GM23338 (cell line): ENCODE data around the gene GLMP. TPM values are rescaled to one million over a fixed set of nuclear protein-coding genes. Genes with fewer than 3 reads are reported as not detected.

Experiments
- ATAC-seq: fragments of 200-7000 bp; cut with Tn5 transposase; 3 replicates; pipeline ENCODE4 v1.9.1; 2020
- DNase-seq: peaks from one replicate; pipeline ENCODE4 v3.0.0-alpha.2; 2015; ENCODE audit warnings: low spot score
- H2AFZ ChIP-seq: fragments of 200-600 bp; sonication (generic); 2 replicates; pipeline ENCODE4 v1.8.0; 2016; ENCODE audit warnings: antibody characterized with exemption, mild to moderate bottlenecking, moderate library complexity
- H3F3A ChIP-seq: fragments of 200-600 bp; sonication (generic); replicated peaks from 2 replicates; pipeline ENCODE4 v1.8.0; 2017; ENCODE audit warnings: antibody characterized with exemption, mixed run types, low read depth
- H3K27ac ChIP-seq: fragments of 200-600 bp; sonication (generic); 2 replicates; pipeline ENCODE4 v1.6.1; 2016; ENCODE audit warnings: low read depth
- H3K27me3 ChIP-seq: fragments of 200-600 bp; sonication (generic); 2 replicates; pipeline ENCODE4 v1.8.0; 2016; ENCODE audit warnings: mild to moderate bottlenecking, mixed run types, moderate library complexity; ENCODE audit not compliant: insufficient read depth
- H3K36me3 ChIP-seq: fragments of 200-600 bp; sonication (generic); 2 replicates; pipeline ENCODE4 v1.8.0; 2016; ENCODE audit warnings: mild to moderate bottlenecking; ENCODE audit not compliant: insufficient read depth
- H3K4me1 ChIP-seq: fragments of 200-600 bp; sonication (generic); 2 replicates; pipeline ENCODE4 v1.8.0; 2016; ENCODE audit warnings: mild to moderate bottlenecking, moderate library complexity; ENCODE audit not compliant: insufficient read depth
- H3K4me2 ChIP-seq: fragments of 200-600 bp; sonication (generic); 2 replicates; pipeline ENCODE4 v1.7.1; 2017; ENCODE audit warnings: mixed run types
- H3K4me3 ChIP-seq: fragments of 200-600 bp; sonication (generic); 2 replicates; pipeline ENCODE4 v1.6.1; 2016; ENCODE audit warnings: mixed run types
- H3K79me2 ChIP-seq: fragments of 200-600 bp; sonication (generic); replicated peaks from 2 replicates; pipeline ENCODE4 v1.8.0; 2017; ENCODE audit warnings: mild to moderate bottlenecking; ENCODE audit not compliant: insufficient read depth
- H3K9me2 ChIP-seq: fragments of 200-600 bp; sonication (generic); 2 replicates; pipeline ENCODE4 v1.8.0; 2017; ENCODE audit not compliant: insufficient read depth
- H4K20me1 ChIP-seq: fragments of 200-600 bp; sonication (generic); replicated peaks from 2 replicates; pipeline ENCODE4 v1.8.0; 2017; ENCODE audit warnings: mild to moderate bottlenecking; ENCODE audit not compliant: insufficient read depth
- H3K27ac Mint-ChIP-seq: 2 replicates; pipeline ENCODE4 v1.8.0; 2020; ENCODE audit warnings: inconsistent platforms, mild to moderate bottlenecking, moderate library complexity, mixed read lengths
- H3K27me3 Mint-ChIP-seq: 3 replicates; pipeline ENCODE4 v1.8.0; 2022; ENCODE audit warnings: low read depth, mild to moderate bottlenecking, moderate library complexity, mixed read lengths, inconsistent platforms; ENCODE audit not compliant: insufficient read depth, poor library complexity
- H3K36me3 Mint-ChIP-seq: 3 replicates; pipeline ENCODE4 v1.8.0; 2021; ENCODE audit warnings: low read depth, mild to moderate bottlenecking, inconsistent platforms, moderate library complexity, mixed read lengths
- H3K4me1 Mint-ChIP-seq: 3 replicates; pipeline ENCODE4 v1.8.0; 2020; ENCODE audit warnings: mild to moderate bottlenecking, inconsistent platforms, mixed read lengths
- H3K4me3 Mint-ChIP-seq: 3 replicates; pipeline ENCODE4 v1.8.0; 2021; ENCODE audit warnings: moderate library complexity, mild to moderate bottlenecking, inconsistent platforms, mixed read lengths
- H3K9me3 Mint-ChIP-seq: 3 replicates; pipeline ENCODE4 v1.8.0; 2020; ENCODE audit warnings: moderate library complexity, mild to moderate bottlenecking, inconsistent platforms, mixed read lengths
- CREB1 ChIP-seq: fragments of 250-450 bp; sonication (Bioruptor Pico); IDR thresholded peaks from 2 replicates; pipeline ENCODE4 v1.5.0; 2020; ENCODE audit warnings: low read depth, mild to moderate bottlenecking, moderate library complexity
- EZH2 ChIP-seq: fragments of 200-600 bp; sonication (generic); IDR thresholded peaks from one replicate; pipeline ENCODE4 v1.8.0; 2017; ENCODE audit warnings: antibody characterized with exemption, mild to moderate bottlenecking, low read depth; ENCODE audit not compliant: unreplicated experiment
- EZH2phosphoT487 ChIP-seq: fragments of 200-600 bp; sonication (generic); IDR thresholded peaks from one replicate; pipeline ENCODE4 v1.8.1; 2018; ENCODE audit warnings: antibody characterized with exemption; ENCODE audit not compliant: unreplicated experiment
- JUNB ChIP-seq: IDR thresholded peaks from one replicate; pipeline ENCODE4 v1.6.1; 2016; ENCODE audit warnings: antibody characterized with exemption; ENCODE audit not compliant: unreplicated experiment
- POLR2AphosphoS5 ChIP-seq: IDR thresholded peaks from 2 replicates; pipeline ENCODE4 v1.6.1; 2016; ENCODE audit warnings: antibody characterized with exemption, low read depth
- STAT1 ChIP-seq: IDR thresholded peaks from one replicate; pipeline ENCODE4 v1.6.1; 2016; ENCODE audit warnings: antibody characterized with exemption; ENCODE audit not compliant: unreplicated experiment
- ZNF114 ChIP-seq: fragments of 250-450 bp; sonication (Bioruptor Pico); IDR thresholded peaks from 2 replicates; pipeline ENCODE4 v1.5.0; 2020; ENCODE audit warnings: mild to moderate bottlenecking, moderate library complexity
- ZNF331 ChIP-seq: fragments of 250-450 bp; sonication (Bioruptor Pico); IDR thresholded peaks from 2 replicates; pipeline ENCODE4 v1.5.0; 2020; ENCODE audit warnings: low read depth, mild to moderate bottlenecking, moderate library complexity
- polyA plus RNA-seq: library from polyadenylated mRNA; unstranded; fragments of >200 nt; fragmentation: Nextera tagmentation; extraction: Ambion mirVana; gene quantifications from 2 replicates; pipeline ENCODE4 v1.2.1, GENCODE V29; 2016
- total RNA-seq: library from RNA; depleted of rRNA; stranded (reverse); fragments of >200 nt; shearing (Covaris generic); gene quantifications from 2 replicates; pipeline ENCODE4 v1.2.3, GENCODE V29; 2014
- TF ChIP-seq, protein P1 (sequence below): IDR thresholded peaks from one replicate; pipeline ENCODE4 v1.6.1; 2018; ENCODE audit warnings: antibody characterized with exemption; ENCODE audit not compliant: unreplicated experiment
- TF ChIP-seq, protein P2 (sequence below), 2 experiments: fragments of 200-600 bp in 1 of 2; sonication (generic) in 1 of 2; conservative IDR thresholded peaks; 2 replicates each; pipeline versions ENCODE4 v1.5.1 to v1.6.1; 2016 to 2017; ENCODE audit warnings: antibody characterized with exemption in 2 of 2, low read depth in 2 of 2, mild to moderate bottlenecking in 2 of 2, moderate library complexity in 1 of 2
- TF ChIP-seq, protein P3 (sequence below): IDR thresholded peaks from 2 replicates; pipeline ENCODE4 v1.6.1; 2016; ENCODE audit warnings: antibody characterized with exemption
- TF ChIP-seq, protein P4 (sequence below): fragments of 250-450 bp; sonication (Bioruptor Pico); IDR thresholded peaks from 2 replicates; pipeline ENCODE4 v1.5.0; 2020; ENCODE audit warnings: mild to moderate bottlenecking, moderate library complexity

GLMP gene
- total and polyA plus RNA-seq, 2 experiments from 2014 or later = 33.6 to 41.9 TPM

DNA sequence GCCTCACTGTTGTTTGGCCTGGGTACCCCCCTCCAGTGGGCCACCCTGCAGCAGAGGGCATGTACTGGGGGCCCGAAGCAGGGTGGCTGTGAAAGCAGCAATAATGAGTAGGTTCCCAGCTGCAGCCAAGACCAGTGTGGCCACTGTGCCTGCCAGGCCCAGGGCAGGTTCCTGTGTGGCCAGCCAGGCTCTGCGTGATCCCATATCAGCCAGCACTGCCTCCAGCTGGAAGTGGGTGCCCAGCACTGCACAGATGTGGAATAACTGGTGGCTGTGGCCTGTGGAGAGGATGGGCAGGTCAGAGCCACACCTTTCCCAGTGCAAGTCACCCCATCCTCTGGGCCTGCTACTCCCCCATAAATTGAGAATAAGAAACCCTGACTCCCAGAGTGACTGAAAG lies 51.4 kb downstream of the GLMP start (continued):
- TF ChIP-seq, protein P1, sequence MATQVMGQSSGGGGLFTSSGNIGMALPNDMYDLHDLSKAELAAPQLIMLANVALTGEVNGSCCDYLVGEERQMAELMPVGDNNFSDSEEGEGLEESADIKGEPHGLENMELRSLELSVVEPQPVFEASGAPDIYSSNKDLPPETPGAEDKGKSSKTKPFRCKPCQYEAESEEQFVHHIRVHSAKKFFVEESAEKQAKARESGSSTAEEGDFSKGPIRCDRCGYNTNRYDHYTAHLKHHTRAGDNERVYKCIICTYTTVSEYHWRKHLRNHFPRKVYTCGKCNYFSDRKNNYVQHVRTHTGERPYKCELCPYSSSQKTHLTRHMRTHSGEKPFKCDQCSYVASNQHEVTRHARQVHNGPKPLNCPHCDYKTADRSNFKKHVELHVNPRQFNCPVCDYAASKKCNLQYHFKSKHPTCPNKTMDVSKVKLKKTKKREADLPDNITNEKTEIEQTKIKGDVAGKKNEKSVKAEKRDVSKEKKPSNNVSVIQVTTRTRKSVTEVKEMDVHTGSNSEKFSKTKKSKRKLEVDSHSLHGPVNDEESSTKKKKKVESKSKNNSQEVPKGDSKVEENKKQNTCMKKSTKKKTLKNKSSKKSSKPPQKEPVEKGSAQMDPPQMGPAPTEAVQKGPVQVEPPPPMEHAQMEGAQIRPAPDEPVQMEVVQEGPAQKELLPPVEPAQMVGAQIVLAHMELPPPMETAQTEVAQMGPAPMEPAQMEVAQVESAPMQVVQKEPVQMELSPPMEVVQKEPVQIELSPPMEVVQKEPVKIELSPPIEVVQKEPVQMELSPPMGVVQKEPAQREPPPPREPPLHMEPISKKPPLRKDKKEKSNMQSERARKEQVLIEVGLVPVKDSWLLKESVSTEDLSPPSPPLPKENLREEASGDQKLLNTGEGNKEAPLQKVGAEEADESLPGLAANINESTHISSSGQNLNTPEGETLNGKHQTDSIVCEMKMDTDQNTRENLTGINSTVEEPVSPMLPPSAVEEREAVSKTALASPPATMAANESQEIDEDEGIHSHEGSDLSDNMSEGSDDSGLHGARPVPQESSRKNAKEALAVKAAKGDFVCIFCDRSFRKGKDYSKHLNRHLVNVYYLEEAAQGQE = no peak
- TF ChIP-seq, protein P2, sequence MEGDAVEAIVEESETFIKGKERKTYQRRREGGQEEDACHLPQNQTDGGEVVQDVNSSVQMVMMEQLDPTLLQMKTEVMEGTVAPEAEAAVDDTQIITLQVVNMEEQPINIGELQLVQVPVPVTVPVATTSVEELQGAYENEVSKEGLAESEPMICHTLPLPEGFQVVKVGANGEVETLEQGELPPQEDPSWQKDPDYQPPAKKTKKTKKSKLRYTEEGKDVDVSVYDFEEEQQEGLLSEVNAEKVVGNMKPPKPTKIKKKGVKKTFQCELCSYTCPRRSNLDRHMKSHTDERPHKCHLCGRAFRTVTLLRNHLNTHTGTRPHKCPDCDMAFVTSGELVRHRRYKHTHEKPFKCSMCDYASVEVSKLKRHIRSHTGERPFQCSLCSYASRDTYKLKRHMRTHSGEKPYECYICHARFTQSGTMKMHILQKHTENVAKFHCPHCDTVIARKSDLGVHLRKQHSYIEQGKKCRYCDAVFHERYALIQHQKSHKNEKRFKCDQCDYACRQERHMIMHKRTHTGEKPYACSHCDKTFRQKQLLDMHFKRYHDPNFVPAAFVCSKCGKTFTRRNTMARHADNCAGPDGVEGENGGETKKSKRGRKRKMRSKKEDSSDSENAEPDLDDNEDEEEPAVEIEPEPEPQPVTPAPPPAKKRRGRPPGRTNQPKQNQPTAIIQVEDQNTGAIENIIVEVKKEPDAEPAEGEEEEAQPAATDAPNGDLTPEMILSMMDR (conservative IDR thresholded peaks at IDR 0.05; ENCODE audit: low read depth in 2 of 2) = no peak
- TF ChIP-seq ZNF331 (CRISPR knock-in tag) (no peak), CREB1 (CRISPR knock-in tag) (no peak), EZH2 (no peak)

DNA sequence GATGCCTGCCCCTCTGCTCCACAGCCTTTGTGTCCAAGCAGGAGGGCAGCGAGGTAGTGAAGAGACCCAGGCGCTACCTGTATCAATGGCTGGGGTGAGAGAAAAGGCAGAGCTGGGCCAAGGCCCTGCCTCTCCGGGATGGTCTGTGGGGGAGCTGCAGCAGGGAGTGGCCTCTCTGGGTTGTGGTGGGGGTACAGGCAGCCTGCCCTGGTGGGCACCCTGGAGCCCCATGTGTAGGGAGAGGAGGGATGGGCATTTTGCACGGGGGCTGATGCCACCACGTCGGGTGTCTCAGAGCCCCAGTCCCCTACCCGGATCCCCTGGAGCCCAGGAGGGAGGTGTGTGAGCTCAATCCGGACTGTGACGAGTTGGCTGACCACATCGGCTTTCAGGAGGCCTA lies 52.7 kb downstream of the GLMP start:
- no peak overlapping the region for H3K4me2 ChIP-seq
- no peaks in the 10 kb centered on the region for H3K36me3 ChIP-seq
- H2AFZ ChIP-seq = no peak overlapping the region
- H3K79me2 ChIP-seq = no peaks in the 10 kb centered on the region
- peaks cover 22% of the 10 kb centered on the region for H3K4me1 ChIP-seq
- H3K9me3 Mint-ChIP-seq = no peaks in the 10 kb centered on the region
- H3K9me2 ChIP-seq = no peaks in the 10 kb centered on the region
- no peaks in the 10 kb centered on the region for H4K20me1 ChIP-seq
- no peak overlapping the region for H3K4me3 ChIP-seq
- no peaks in the 10 kb centered on the region for H3K27me3 ChIP-seq
- peaks cover 24% of the 10 kb centered on the region for H3K36me3 Mint-ChIP-seq
- no peak overlapping the region for H3K27ac Mint-ChIP-seq
- peaks cover 13% of the 10 kb centered on the region; the same call in 1 of the 2 replicates for H3F3A ChIP-seq
- H3K27ac ChIP-seq = no peak overlapping the region; the same call in 1 of the 2 replicates
- ATAC-seq = no peak
- peaks cover 21% of the 10 kb centered on the region for H3K27me3 Mint-ChIP-seq
- H3K4me1 Mint-ChIP-seq = peaks cover 21% of the 10 kb centered on the region
- H3K4me3 Mint-ChIP-seq = no peak overlapping the region
- DNase-seq = no peak
- TF ChIP-seq, protein P3, sequence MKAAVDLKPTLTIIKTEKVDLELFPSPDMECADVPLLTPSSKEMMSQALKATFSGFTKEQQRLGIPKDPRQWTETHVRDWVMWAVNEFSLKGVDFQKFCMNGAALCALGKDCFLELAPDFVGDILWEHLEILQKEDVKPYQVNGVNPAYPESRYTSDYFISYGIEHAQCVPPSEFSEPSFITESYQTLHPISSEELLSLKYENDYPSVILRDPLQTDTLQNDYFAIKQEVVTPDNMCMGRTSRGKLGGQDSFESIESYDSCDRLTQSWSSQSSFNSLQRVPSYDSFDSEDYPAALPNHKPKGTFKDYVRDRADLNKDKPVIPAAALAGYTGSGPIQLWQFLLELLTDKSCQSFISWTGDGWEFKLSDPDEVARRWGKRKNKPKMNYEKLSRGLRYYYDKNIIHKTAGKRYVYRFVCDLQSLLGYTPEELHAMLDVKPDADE = no peak
- TF ChIP-seq STAT1 (no peak), ZNF114 (CRISPR knock-in tag) (no peak), JUNB (no peak), POLR2AphosphoS5 (no peak), ZNF331 (CRISPR knock-in tag) (no peak), EZH2phosphoT487 (no peak)
- TF ChIP-seq, protein P4, sequence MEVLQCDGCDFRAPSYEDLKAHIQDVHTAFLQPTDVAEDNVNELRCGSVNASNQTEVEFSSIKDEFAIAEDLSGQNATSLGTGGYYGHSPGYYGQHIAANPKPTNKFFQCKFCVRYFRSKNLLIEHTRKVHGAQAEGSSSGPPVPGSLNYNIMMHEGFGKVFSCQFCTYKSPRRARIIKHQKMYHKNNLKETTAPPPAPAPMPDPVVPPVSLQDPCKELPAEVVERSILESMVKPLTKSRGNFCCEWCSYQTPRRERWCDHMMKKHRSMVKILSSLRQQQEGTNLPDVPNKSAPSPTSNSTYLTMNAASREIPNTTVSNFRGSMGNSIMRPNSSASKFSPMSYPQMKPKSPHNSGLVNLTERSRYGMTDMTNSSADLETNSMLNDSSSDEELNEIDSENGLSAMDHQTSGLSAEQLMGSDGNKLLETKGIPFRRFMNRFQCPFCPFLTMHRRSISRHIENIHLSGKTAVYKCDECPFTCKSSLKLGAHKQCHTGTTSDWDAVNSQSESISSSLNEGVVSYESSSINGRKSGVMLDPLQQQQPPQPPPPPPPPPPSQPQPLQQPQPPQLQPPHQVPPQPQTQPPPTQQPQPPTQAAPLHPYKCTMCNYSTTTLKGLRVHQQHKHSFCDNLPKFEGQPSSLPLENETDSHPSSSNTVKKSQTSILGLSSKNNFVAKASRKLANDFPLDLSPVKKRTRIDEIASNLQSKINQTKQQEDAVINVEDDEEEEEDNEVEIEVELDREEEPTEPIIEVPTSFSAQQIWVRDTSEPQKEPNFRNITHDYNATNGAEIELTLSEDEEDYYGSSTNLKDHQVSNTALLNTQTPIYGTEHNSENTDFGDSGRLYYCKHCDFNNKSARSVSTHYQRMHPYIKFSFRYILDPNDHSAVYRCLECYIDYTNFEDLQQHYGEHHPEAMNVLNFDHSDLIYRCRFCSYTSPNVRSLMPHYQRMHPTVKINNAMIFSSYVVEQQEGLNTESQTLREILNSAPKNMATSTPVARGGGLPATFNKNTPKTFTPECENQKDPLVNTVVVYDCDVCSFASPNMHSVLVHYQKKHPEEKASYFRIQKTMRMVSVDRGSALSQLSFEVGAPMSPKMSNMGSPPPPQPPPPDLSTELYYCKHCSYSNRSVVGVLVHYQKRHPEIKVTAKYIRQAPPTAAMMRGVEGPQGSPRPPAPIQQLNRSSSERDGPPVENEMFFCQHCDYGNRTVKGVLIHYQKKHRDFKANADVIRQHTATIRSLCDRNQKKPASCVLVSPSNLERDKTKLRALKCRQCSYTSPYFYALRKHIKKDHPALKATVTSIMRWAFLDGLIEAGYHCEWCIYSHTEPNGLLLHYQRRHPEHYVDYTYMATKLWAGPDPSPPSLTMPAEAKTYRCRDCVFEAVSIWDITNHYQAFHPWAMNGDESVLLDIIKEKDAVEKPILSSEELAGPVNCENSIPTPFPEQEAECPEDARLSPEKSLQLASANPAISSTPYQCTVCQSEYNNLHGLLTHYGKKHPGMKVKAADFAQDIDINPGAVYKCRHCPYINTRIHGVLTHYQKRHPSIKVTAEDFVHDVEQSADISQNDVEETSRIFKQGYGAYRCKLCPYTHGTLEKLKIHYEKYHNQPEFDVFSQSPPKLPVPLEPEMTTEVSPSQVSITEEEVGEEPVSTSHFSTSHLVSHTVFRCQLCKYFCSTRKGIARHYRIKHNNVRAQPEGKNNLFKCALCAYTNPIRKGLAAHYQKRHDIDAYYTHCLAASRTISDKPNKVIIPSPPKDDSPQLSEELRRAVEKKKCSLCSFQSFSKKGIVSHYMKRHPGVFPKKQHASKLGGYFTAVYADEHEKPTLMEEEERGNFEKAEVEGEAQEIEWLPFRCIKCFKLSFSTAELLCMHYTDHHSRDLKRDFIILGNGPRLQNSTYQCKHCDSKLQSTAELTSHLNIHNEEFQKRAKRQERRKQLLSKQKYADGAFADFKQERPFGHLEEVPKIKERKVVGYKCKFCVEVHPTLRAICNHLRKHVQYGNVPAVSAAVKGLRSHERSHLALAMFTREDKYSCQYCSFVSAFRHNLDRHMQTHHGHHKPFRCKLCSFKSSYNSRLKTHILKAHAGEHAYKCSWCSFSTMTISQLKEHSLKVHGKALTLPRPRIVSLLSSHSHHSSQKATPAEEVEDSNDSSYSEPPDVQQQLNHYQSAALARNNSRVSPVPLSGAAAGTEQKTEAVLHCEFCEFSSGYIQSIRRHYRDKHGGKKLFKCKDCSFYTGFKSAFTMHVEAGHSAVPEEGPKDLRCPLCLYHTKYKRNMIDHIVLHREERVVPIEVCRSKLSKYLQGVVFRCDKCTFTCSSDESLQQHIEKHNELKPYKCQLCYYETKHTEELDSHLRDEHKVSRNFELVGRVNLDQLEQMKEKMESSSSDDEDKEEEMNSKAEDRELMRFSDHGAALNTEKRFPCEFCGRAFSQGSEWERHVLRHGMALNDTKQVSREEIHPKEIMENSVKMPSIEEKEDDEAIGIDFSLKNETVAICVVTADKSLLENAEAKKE = no peak
